ENCODE data around the gene GJD3. TPM values are rescaled to one million over a fixed set of nuclear protein-coding genes. Genes with fewer than 3 reads are reported as not detected.

The GJD3 gene
- total and polyA plus RNA-seq, 8 donors = 0.18 to 3.6 (median 3.0) TPM; not detected in 5

DNA sequence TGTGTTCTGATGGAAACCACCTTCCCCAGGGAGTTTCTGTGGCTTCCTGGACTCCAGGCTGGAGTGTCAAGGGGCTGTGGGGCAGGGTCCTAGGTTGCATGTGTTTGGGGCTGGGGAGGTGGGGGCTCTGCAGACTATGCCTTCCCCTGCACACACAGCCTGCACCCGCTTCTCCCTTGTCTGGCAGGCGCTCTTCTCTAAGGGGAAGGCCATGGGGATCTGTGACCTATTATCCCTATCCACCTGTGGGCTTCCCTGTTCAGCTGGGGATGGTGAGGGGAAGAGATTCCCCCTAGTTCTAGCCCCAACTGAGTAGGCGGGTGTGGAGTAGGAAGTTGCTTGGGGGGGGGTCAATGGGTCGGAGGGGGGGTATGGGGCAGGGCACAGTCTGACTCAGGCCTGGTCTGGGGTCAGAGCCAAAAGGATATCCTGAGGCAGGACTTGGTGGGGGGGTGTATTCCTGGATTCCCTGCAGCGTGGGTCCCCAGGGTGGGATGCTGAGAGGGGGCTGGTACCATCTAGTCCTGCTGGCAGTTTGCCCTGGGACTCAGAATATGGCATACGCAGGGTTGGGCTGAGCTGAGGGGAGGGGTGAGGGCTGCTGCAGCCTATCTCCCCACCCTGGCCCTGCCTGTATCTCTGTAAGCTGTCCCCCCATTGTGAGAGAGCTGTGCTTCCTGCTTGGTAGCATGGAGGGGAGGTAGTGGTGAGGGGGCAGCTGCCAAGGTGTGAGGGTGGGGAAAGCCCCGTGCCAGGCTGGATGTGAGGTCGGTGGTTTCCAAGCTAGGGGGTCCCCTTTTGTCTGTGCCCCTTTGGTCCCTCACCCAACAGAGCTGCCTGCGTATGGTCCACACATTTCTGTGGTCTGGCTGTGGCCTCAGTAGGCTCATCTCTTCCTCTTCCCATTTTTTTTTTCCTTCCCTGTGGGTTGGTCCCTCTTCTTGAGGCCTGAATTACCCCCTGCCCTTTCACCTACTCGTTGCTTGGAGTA lies 40.9 kb downstream of the GJD3 start:
- peaks cover 80 to 99% of the 10 kb centered on the region in 2 donors for H3K4me1 ChIP-seq
- ATAC-seq (peak; percentile 6), DNase-seq (peak in 2 of 4 donors; percentile 64 to 67)
- H3K27me3 ChIP-seq = no peaks in the 10 kb centered on the region
- H3K36me3 ChIP-seq = no peaks in the 10 kb centered on the region
- H3K27ac ChIP-seq = peak overlapping the region; percentile 90 to 100
- H3K9me3 ChIP-seq = no peaks in the 10 kb centered on the region
- no peak for TF ChIP-seq CTCF (IDR thresholded peaks at IDR 0.05)
- intact Hi-C loops (cut with DNase I) = no loop called here
- peak overlapping the region in 1 of 2 donors; percentile 100 for H3K4me3 ChIP-seq

DNA sequence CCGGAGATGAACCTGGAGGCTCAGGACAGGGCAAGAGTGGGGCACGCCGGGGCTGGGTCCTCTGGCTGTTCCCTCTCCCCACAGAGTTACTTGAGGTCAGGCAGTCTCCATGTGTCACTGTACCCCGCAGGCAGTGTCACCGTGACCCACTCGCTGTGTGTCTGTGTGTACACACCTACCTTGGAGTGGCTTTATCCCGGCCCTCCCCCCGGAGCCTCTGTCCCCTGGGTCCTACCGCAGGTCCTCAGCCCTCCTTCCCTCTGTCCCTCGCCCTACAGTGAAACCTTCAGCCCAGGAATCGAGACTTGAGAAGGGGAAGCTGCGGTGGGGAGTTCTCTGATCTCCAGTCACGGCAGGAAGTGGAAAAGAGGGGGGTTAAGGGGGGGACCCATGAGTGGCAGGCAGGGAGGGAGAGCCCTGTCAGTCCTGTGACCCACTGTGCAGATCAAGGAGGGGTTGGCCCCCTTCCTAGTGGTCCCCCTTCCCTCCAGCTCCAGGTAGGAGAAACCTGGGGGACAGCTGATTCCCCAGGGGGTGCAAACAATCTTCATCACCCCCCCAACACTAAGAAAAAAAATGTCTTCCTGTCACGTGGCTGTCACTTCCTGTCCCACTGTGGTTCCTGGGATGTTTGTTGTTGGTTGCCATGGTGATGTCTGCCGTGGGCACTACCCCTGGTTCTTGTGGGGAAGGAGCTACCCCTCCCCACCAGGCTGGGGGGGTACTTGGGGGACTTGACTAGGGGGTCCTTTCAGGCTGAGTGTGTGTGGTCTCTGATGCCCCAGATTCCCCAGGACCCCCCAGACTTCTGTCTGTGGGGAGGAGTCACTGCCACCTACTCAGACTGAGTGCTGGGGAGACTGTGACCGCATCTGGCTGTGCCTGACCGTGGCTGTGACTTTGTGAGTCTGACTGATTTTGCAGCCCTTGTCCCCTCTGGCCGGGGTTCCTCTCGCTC lies 41.9 kb downstream of the GJD3 start:
- TF ChIP-seq CTCF (IDR thresholded peaks at IDR 0.05) = no peak
- Histone ChIP-seq H3K4me1 (peaks cover 74 to 94% of the 10 kb centered on the region in 2 donors), H3K27me3 (no peaks in the 10 kb centered on the region), H3K36me3 (no peaks in the 10 kb centered on the region), H3K27ac (peak overlapping the region; percentile 90 to 100), H3K4me3 (peak overlapping the region; percentile 22 to 100), H3K9me3 (no peaks in the 10 kb centered on the region)
- peak; percentile 80 to 92 (median 90) for DNase-seq
- ATAC-seq = peak; percentile 21
- intact Hi-C loops (cut with DNase I) = no loop called here

GRCh38 chr17:40321961-40322357 lies 42.6 kb downstream of the GJD3 start:
- peak overlapping the region; percentile 90 to 100 for H3K27ac ChIP-seq
- TF ChIP-seq CTCF (IDR thresholded peaks at IDR 0.05) = no peak
- peaks cover 74 to 94% of the 10 kb centered on the region in 2 donors for H3K4me1 ChIP-seq
- no peak for ATAC-seq
- H3K36me3 ChIP-seq = no peaks in the 10 kb centered on the region
- peak overlapping the region; percentile 22 to 100 for H3K4me3 ChIP-seq
- peak in 2 of 4 donors; percentile 60 to 79 for DNase-seq
- H3K27me3 ChIP-seq = no peaks in the 10 kb centered on the region
- intact Hi-C loops (cut with DNase I) = no loop called here
- H3K9me3 ChIP-seq = no peaks in the 10 kb centered on the region

- peaks cover 74 to 94% of the 10 kb centered on the region in 2 donors for H3K4me1 ChIP-seq
- TF ChIP-seq CTCF (IDR thresholded peaks at IDR 0.05) = no peak
- H3K27me3 ChIP-seq = no peaks in the 10 kb centered on the region
- no peak for DNase-seq
- no peak for ATAC-seq
- intact Hi-C loops (cut with DNase I) = no loop called here
- no peaks in the 10 kb centered on the region for H3K9me3 ChIP-seq
- H3K4me3 ChIP-seq = peak overlapping the region in 1 of 2 donors; percentile 100
- no peaks in the 10 kb centered on the region for H3K36me3 ChIP-seq
- peak overlapping the region; percentile 90 to 100 for H3K27ac ChIP-seq
Observed at GRCh38 chr17:40321524-40321929, 43.0 kb downstream of the GJD3 start.
